Activated T-cell treated with anti-CD3 and anti-CD28 coated beads for 48 hours (primary cell): ENCODE data around the gene SLC6A7.

Source experiments
- DNase-seq: peaks from one replicate; pipeline ENCODE4 v3.0.0-alpha.2; 2020; ENCODE audit warnings: low read depth

The SLC6A7 gene

GRCh38 chr5:150192462-150192861 lies 2.6 kb downstream of the SLC6A7 start:
- DNase-seq, result no peak

- DNase-seq, result no peak
These were observed 6.0 kb downstream of the SLC6A7 start for GRCh38 chr5:150195736-150196485.

GRCh38 chr5:150196514-150196913 lies 6.7 kb downstream of the SLC6A7 start:
- DNase-seq, result no peak

GRCh38 chr5:150196986-150197385 lies 7.1 kb downstream of the SLC6A7 start:
- DNase-seq, result no peak

- no peak for DNase-seq
These were observed 7.6 kb downstream of the SLC6A7 start for GRCh38 chr5:150197476-150197875.

- DNase-seq, result no peak
These were observed 12.6 kb downstream of the SLC6A7 start for GRCh38 chr5:150202501-150202900.

GRCh38 chr5:150203832-150204589 lies 14.1 kb downstream of the SLC6A7 start:
- DNase-seq, result no peak

GRCh38 chr5:150204590-150204960 lies 14.7 kb downstream of the SLC6A7 start:
- no peak for DNase-seq

GRCh38 chr5:150206098-150206778 lies 16.4 kb downstream of the SLC6A7 start:
- DNase-seq, result no peak

- no peak for DNase-seq
These were observed 16.9 kb downstream of the SLC6A7 start for GRCh38 chr5:150206779-150207115.

- DNase-seq, result no peak
These were observed 18.6 kb downstream of the SLC6A7 start for GRCh38 chr5:150208187-150209098.

- DNase-seq, result no peak
These were observed 19.3 kb downstream of the SLC6A7 start for GRCh38 chr5:150209099-150209635.

GRCh38 chr5:150210644-150211043 lies 20.8 kb downstream of the SLC6A7 start:
- DNase-seq, result no peak

GRCh38 chr5:150211156-150212030 lies 21.5 kb downstream of the SLC6A7 start:
- no peak for DNase-seq

GRCh38 chr5:150213530-150213929 lies 23.7 kb downstream of the SLC6A7 start:
- DNase-seq, result no peak

- DNase-seq, result no peak
These were observed 24.4 kb downstream of the SLC6A7 start for GRCh38 chr5:150214289-150214688.

- DNase-seq, result no peak
These were observed 26.4 kb downstream of the SLC6A7 start for GRCh38 chr5:150215979-150216944.

- no peak for DNase-seq
These were observed 27.2 kb downstream of the SLC6A7 start for GRCh38 chr5:150217038-150217437.

- DNase-seq, result peak; percentile 72
These were observed 28.2 kb downstream of the SLC6A7 start for GRCh38 chr5:150217873-150218692.
